GM21619 (cell line): Measurements from ENCODE around the gene ZNF516.

ENCODE experiments used
- ATAC-seq: cut with Tn5 transposase; IDR thresholded peaks from one replicate; pipeline ENCODE4 v1.9.1; 2021; ENCODE audit not compliant: unreplicated experiment

ZNF516 gene

DNA sequence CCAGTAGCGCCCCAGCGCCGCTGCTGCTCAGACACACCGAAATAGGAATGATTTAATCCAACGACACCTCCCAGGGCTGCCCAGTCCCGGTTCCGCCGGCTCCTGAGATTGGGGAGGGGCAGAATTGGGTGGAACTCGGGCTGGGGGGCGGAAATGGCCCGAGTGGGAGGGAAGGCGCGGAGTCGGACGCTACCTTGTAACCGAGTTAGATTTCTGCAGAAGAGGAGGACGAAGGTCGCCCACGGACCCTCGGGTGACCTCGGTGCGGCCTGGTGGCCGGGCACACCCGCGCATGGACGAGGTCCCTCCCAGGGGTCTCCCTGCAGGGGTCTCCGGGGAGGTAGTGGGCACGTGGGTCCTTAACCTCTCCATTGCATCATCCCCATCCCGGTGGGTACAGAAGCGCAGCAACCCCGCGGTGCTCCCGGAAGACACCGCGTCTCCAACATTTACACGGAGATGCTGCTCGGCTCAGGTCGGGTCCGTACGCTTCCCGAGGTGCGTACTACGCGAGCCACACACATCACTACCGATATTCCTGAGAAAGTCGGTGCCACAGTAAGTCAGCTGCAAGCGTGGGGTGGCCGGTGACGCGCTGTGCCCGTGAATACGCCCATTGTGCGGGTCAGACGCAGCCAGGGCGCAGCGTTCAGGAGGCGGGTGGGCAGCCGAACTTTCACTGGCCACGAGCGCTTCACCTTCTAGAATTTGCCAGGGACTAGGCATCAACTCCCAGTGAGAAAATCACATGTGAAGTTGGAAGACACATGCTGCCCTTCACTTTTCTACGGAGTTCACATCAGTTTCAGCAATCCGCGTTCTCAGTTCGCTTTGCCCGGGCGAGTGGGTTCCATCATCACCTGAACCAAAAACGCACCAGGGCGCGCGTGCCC lies 3.0 kb downstream of the ZNF516 start:
- peak; percentile 0 for ATAC-seq

DNA sequence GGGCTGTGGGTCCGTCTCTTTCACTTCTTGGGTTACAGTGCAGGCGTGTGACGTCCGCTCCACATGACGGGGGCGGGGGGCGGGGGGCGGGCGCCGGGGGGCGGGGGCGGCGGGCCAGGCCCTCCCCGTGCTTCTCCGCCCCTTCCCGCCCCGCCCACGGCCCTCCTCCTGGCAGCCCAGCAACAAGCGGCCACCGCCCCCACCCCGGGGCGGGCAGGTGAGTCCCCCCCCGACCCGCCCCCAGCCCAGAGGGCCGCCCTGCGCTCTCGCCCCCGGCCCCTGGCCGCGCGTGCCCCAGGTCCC lies 3.6 kb downstream of the ZNF516 start:
- ATAC-seq, result no peak

DNA sequence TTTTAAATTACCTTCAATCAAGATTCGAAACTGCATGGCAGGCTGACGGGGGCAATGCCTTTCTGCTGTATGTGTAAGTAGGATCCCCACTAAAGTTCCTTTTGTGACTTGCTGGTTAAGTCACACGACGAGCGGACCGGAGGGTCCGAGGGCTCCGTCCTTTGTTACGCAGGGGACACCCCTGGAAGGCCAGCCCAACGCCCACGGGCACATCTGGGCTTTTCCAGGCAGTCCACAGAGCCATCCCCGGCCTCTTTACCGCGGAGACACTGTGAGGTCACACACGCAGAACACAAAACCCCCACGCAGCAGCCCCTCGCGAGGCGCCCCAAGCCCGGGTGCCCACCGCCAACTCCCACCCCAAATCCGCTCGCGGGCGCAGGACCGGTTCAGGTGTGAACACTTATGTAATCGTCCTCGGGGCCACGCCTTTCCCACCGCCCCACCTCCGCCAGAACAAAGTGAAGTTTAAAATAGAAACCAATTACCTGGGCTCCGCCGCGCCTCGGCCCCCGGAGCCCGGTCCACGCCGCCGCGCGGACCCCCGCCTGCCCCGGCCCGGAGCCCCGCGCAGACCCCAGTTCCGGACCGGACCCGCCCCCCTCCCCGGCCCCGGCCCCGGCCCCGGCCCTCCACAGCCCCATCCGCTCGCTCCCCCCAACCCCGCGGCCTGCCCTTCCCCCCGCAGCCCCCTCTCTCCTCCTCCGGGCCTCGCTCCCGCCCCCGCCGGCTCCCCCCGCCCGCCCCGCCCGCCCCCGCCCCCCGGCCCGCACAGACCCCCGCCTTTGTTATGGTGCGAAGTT lies 4.2 kb downstream of the ZNF516 start:
- ATAC-seq, result no peak

DNA sequence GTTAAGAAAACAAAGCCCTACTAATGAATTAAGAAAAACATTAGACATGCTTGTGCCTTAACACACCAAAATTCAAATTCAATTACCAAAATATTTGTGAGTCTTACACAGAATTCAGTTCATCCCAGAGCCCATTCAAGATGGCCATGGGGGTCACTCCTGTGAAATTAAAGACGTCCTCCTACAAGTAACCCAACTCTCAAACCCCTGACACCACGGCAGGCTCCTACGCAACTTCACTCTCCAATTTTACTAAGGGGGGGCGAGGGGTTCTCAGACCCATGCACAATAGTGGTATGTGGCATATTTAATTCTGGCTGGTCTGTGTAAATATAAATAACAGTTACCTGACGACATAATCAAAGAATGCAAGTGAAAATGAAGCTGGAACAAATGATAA lies 5.0 kb downstream of the ZNF516 start:
- no peak for ATAC-seq

DNA sequence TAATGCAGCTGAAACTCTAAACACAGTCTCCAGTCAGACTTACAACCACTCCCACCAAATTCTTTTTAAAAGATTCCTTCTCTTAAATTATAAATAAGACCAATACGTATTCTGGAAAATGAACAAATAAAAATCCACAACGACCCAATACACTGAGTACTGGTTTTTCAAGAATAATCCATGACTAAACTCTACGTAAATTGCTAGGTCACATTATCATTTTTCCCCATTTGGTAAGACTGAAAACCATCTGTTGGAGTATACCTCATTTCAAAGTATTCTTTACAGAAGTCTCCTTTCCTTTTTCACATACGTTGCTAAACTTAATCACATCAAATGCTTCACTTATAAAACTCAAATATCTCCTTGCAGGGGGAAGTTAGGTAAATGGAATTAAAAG lies 6.0 kb downstream of the ZNF516 start:
- no peak for ATAC-seq

DNA sequence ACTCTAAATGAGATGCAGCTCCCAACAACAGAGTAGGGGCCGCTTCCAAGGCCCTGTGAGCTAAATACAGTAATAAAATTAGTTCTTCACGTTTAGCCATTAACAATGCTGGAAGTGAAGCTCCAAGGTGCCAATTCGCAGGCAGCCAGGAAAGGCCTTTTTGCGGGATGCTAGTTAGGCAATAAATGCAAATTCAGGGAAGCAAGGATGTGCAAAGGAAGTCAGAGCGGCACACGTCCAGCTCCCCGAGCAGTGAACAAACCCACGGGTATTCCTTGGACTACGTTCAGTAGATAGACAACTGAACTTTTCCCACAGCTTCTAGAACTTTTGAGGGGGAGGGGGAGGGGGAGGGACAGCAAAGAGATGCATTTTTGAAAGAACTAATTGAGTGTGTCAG lies 6.9 kb downstream of the ZNF516 start:
- no peak for ATAC-seq

DNA sequence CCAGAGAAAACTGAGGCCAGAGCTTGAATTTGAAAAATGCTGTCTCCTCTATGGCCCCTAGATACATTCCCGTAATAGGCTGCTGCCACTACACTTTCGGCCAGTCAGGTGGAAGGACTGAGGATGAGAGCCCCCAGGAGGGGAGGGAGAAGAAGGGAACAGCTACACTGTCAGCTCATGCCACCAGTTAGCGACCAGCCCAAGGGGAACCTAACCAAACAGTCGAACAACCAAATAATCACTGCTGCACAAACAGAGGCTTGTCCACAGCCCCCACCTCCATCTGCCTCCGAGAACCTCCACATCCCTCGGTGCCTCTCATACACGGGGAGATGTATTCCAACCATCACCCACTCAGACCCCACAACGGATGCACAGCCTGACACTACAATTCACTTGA lies 7.3 kb downstream of the ZNF516 start:
- ATAC-seq, result no peak

DNA sequence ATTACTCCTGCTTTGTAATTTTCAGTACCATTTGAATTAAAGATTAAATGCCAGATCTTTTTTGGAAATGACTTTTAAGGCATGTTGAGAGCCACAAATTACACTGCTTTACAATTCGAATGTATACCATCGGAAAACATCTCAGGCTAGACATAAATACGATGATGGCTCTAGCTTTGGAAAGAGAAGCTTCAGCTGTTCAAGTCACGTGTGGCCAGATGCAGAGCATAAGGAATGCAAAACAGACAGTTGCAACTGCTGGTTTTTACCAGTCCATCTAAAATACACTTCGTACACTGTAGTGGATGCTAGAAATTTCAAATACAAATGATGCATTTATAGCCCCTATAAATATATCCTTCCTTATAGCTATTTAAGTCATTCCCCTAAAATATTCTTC lies 8.0 kb downstream of the ZNF516 start:
- ATAC-seq, result no peak

DNA sequence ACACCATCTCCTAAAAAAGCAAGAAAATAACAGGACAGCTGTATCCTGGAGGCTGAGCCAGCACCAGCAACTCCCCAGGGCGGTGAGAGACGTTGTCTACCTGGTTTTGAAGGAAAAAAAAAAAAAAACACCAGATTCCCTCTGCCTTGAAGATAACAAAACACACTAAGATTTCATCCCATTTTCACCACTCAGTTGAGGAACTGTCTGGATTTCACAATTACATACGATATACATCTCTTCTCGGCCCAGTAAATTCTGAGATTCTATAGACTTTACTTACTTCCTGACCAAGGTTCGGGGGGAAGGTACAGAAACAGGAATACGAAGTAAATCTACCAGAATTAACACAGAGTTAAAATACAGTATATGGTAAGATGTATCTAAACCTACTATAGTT lies 8.5 kb downstream of the ZNF516 start:
- ATAC-seq, result no peak

DNA sequence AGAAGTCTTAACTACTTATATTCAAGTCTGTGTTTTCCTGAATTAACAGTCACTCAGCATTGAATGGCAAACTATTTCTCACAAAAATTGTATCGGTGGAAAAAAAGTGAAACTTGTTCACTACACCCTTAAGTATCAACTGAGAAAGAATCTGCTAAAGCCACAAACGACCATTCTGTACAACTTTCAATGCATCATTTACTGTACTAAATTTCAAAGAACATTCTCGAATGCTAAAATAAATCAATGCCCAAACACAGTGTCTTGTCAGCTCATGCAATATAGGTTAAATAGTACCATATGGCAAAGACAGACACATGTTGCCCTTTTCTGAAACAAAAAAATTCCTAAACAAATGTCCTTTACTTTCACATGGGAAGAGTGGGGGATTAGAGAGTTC lies 9.0 kb downstream of the ZNF516 start:
- no peak for ATAC-seq

DNA sequence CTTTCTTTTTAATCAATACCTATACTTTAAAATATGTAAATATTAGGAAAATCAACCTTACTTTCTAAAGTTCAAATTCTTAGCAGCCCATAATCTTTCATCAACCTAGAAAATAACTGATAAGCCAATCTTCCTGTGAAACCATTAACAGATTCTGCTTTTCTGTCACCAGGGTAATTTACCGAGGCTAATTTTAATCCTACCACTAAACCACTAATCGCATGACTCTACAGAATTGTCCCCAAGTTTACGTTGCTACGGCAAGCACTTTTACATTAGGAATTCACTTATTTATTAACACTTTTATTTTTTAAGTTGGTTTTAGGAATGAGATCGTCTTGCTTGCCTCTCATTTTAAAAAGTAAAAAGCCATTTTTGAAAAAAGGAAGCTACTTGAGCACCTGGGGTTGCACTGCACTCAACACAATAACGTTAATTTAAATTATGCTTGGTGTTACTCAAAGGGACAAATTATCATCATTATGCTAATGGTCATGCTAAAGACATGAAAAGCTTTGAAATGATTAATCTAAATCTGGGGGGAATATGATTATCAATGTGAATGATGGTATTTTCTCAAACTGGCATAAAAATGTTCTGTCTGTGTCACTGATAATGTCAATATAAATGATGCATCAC lies 10.2 kb downstream of the ZNF516 start:
- peak; percentile 66 for ATAC-seq

DNA sequence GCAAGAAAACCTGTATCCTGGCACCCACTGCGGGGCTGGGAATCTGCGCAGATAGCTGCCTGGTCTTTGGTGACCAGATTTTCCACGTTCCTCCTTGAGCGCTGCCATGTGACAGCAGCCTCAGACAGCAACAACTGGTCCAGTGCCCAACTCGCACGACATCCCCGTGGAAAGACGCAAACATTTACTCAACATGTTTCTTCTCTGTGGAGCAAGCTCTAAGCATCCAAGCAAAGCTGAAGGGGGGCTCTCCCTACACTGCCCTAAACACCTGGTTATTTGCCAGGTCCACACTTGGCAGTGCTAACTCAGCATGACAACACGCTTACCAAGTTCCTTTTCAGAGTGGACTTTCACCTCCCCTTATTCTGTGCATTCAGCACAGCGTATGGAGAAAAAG lies 11.3 kb downstream of the ZNF516 start:
- ATAC-seq, result no peak

DNA sequence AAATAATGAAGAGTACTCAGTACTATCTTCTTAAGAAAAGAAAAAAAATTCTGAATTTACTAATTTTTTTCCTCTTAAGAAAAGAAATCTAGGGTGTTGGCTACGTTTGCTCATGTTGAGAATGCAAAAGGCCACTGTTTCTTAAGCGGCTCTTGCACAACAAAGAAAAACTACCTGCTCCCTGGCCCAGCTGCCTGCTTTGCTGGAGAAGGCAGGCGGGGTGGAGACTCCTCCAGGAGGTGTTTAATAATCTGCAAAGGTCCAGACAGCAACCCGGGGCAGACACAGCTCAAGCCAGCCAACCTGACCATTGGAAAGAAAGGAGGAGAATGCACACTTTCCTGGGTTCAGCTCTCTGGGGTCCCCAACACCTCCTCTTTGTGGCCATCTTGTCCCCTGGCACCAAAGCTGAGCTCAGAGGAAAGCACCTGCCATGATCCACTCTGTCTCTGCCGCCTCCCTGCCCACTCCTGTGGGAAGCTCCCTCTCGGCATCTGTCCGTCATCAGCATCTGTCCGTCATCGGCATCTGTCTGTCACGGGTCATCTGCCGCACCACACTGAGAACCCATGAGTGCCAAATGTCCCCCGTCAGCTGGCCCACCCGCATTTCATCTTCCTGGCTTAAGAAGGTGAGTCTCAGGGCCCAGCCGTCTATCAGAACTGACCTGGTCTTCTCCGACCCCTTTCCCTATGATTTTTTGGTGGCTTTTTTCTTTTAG lies 11.9 kb downstream of the ZNF516 start:
- ATAC-seq, result no peak

DNA sequence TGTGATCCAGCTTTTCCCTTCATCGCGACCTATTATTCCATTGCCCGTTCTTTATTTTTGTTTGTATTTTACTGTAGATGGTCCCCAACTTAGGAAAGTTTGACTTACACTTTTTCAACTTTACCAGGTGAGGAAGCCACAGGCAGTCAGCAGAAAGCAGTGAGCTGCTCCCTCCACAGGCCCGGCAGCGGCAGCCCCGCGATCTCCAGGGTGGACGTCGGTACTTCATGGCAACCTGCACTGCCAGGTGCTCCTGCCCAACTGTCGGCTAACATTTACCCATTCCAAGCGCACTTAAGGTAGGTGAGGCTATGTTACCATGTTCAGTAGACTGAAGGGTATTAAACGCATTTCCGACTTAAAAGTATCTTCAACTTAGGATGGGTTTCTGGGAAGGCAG lies 12.8 kb downstream of the ZNF516 start:
- ATAC-seq, result no peak

DNA sequence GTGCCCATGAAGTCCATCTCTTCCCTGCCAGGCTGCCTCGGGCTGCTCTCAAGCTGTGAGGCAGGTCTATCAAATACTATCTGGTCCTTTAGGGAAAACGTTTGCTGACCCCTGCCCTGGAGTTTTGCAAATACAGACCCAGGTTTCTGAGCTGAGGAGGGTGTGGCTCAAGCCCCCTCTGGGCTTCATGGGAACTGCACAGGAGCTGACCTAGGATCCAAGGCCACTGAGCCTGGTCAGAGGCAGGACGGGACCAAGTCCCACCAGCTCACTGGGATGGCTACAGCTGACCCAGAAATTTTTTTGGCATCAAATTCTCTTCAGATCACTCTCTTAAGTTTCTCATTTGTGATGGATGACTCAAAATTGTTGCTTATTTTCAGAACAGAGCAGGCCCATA lies 14.1 kb downstream of the ZNF516 start:
- ATAC-seq, result no peak

DNA sequence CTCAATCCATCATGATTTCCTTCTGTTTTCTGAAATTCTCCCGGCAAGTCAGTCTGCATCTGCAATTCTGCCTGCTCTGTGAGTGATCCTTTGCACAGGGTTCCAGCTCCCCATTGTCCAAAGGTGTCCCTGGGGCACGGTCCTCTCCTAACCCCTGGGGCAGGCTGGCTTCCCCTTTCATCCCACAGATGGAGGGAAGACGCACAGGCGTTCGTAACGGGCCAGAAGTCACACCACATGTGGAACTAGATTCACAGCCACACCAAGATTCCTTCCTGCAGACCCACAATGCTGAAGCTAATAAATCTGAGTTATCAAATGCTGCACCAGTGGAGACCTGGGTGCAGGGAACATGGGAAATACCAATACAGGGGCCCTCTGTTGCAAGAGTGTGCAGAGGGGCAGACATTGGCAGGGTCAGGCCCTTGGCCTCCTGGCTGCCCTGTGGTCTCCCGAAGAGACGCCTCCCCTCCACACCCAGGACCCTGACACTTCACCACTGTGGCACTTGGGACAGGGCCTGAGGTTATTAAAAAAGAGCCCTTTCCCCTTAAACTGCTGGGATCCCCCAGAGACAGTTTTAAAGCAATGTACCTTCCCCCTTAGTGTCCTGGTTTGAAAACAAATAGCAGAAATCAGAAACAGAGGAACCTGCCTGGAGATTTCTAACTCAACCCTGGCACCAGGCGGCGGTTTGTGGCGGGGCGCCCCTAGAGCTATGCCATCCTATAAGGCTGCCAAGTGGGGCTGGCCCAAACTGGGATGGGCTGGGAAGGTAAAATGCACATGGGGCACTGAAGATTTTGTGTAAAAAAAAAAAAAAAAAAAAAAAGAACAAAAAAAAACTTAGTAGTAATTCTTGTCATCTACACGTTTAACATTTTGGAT lies 15.4 kb downstream of the ZNF516 start:
- no peak for ATAC-seq

DNA sequence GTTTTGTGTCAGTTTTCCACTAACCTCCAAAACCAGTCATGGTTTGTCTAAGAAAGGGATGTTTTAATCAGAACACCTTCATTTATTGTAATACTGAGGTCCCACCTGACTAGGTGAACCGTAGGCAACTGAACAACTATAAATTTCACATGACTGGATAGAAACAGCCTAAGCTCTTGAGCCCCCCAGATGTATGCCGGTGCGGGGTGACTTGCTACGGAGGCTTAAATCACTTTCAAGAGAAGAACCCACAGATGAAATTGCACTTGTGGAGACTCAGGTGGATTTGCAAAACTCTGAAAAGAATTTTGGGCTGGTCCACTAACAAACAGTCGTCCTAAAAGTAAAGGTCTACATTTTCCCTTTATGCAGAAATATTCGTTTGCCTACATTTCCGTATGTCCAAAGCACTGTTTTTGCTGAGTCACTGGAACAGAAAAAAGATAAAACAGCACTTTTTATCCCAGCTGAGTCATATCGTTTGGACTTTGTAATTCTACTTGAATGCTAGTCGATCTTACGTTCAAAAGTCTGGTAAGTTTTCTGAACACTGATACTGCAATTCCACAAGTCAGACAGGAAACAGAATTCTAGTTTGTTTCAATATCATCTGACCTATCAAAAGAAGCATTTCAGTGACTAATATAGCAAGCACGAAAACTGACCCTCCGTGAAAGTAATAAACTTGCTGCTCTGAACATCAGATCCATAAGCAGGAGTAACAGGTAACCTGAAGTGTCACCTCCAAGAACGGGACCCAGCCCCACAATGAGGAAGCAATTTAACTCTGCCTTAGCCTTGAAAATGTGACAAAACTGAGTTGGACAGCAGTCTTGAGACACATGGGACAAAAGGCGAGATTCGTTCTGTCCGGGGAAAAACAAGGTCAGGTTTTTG lies 18.1 kb downstream of the ZNF516 start:
- ATAC-seq, result peak; percentile 68

DNA sequence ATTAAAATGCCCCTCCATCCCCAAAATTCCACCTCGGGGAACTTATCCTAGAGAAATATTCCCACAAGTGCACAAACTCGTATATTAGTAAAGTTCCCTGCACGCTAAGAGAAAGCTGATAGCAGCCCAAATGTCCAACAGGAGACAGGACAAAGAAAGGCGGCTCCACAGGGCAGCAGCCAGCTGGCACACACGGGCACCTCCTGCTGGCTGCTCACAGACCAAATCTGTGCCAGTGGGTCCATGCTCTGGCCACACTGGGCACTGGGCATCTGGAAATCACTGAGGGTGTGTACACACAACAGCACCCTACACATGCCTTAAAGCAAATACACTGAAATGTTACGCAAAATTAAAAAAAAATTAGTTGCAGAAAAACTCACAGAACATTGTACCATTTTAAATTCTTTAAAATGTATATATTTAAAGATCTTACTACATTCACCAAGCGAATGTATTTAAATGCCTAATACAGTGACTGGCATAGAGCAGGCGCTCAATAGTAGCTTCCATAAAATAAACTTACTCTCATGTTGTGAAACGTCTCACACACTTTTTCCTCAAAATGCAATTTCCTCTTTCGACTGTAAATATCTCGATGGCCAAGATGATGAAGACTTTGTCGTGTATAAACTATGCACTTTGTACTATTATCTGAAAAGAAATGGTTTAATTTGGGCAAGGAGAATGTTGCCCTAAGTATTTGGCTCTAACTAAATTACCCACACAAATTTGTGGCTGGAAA lies 19.4 kb downstream of the ZNF516 start:
- ATAC-seq, result no peak

DNA sequence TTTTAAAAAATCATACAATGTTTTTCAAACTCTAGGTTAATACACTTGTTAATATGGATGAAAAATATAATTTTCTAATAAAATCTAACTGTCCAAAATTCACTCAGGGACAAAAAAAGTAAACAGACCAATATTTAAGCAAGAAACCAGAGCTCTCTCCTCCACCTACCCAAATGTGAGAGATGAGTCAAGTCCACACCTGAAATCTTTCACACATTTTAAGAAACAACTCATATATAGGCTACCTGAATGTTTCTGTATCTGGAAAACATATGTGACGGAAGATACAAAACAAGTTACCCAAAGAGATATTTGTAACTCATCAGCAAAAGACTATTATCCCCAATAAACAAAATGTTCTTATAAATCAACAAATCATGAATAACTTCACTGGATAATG lies 20.2 kb downstream of the ZNF516 start:
- ATAC-seq, result no peak
